Right ventricle myocardium superior (tissue), 1 donor: ENCODE data around the gene VWA8. TPM values are rescaled to one million over a fixed set of nuclear protein-coding genes. Genes with fewer than 3 reads are reported as not detected.

Source experiments
- ATAC-seq: fragments of 200-7000 bp; cut with Tn5 transposase; one replicate; pipeline ENCODE4 v1.9.1; 2020; ENCODE audit warnings: mild to moderate bottlenecking; ENCODE audit not compliant: poor library complexity
- DNase-seq: peaks from one replicate; pipeline ENCODE4 v3.0.0-alpha.2; 2020
- intact Hi-C: fragments of 100-400 bp; cut with DNase I; formaldehyde crosslinking; loops from one replicate; pipeline ENCODE4 v1.11.2; 2022
- long read RNA-seq: library from polyadenylated mRNA; unstranded; transcript quantifications from one replicate; pipeline ENCODE4 v2.0.0, GENCODE V29; 2021
- total RNA-seq: library from RNA; stranded (reverse); fragmentation: NEBNext Ultra II Directional; extraction: Animal tissue kit (Norgen Biotek cat#: 25700); gene quantifications from one replicate; pipeline ENCODE4 v1.2.1, GENCODE V29; 2021
- donor health status: DM: no; HTN: yes; CAD: no; lungs with severe emphysema.

The VWA8 gene
- total RNA-seq = 40.3 TPM
- long read RNA-seq, full-length matches to known transcripts = 8 of 22 reads
- long read RNA-seq, partial matches to known transcripts = 9 of 22 reads
- long read RNA-seq, other reads (novel, unspliced or antisense) = 5 of 22 reads

DNA sequence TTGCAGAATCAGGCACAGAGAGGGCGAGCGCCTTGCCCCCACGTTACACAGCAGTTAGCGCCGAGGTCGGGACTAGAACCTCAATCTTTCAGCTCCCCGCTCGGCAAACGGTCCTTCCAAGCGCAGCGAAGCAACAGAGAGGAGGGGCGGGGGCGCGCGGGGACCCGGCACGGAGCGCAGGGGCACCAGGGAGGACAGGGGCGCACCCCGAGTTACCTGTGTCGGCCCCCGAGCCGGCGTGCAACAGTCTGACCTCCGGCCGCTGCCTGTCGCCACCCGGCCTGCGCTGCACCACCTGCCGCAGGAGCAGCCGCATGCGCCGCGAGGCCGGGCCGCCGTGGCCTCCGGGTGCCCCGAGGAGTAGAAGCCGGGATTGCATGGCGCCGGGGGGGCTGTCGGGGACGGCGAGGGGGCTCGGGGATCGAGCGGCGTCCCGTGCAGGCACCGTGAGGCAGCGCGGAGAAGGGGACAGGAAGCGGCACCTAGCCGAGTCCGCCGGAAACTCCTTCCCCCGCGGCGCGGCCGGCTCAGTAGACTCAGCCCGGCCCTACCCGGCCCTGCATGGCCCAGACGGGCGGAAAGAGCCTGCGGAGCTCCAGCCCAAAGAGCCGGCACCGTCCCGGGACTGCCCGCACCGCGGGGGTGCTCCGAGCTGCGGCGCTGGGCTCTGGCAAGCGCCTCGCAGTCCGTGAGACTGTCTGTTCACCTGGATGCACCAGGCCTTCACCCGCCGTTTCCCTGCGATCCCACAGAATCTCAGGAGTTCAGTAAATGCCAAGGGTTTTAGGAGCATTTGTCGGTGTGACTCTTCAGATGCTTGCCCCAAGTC, at the start of gene VWA8:
VWA8 (minus strand) TSS at position 473 of the 829 bp plus-strand sequence; CDS start at position 379, 94 bp downstream.
- ATAC-seq (peak; percentile 98), DNase-seq (peak; percentile 89)
- intact Hi-C loops = no loop called here

DNA sequence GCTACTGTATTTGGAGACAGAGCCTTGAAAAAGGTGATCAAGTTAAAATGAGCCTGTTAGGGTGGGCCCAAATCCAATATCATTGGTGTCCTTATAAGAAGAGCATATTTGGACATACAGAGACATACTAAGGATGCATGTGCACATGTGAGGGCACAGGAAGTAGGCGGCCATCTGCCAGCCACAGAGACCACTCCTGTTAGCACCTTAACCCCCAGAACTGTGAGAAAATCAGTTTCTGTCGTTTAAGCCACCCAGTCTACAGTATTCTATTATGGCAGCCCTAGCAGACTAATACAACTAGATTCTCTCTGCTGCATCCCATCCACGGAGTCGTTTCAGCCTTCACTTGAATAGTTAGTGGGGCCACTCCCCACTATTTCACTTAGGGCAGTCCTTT, 48.1 kb upstream of the VWA8 start:
- DNase-seq = no peak
- intact Hi-C loops = no loop called here
- ATAC-seq = no peak

DNA sequence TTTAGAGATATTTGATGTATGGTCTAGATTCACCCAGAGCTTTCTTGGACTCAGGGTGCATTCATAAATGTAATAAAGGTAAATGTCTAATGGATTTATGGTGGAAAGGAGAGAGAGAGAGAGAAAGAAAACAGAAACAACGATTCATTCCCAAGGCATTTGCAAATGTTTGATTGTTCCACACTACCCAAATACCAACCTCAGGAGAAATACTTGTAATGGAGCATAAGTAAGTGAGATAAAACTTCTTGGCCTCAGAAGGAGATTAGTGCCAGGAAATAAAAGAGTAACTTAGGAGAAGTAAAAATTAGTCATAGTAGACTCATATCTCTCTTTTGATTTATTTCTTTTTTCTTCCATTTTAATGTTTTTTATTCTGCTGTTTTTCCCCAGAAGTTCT, 46.9 kb upstream of the VWA8 start:
- DNase-seq (no peak), ATAC-seq (no peak)
- intact Hi-C loops = no loop called here

DNA sequence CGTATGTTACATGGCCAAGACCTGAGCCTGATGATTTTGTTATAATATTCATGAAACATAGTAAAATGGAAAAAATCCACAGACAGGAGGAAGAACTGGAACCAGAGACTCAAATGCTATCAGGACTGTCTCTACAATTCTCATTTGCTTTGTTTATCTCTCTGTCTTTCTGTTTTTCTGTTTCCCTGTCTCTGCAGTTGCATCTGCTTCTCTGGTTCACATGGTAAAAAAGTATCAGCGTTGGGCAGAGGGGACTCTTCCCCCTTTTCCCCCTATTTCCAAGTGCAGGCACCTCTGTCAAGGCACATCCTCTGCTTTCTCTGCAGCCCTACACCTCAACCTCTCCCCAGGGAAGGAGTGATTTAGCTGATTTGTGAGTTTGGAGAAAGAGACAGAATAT, 41.2 kb upstream of the VWA8 start:
- DNase-seq = no peak
- ATAC-seq = no peak
- intact Hi-C loops = no loop called here

DNA sequence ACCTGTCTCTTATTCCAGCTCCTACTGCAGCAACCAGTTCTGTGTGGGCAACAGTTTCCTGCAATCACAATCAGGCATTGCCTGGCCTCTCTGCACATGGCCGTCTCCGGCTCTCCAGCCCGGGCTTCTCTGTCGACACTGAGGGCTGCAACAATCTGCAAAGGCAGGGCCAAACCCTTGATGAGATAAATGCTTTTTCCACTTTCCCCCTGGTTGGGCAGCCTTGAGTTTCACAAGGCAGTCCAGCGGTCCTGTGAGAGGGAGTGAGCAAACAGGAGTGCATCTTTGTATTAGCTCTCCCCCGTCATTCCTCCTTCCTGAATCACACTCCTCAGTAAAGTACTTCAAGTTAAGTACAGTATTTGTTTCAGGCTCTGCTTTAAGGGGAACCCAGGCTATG, 40.7 kb upstream of the VWA8 start:
- DNase-seq = no peak
- intact Hi-C loops = no loop called here
- no peak for ATAC-seq

DNA sequence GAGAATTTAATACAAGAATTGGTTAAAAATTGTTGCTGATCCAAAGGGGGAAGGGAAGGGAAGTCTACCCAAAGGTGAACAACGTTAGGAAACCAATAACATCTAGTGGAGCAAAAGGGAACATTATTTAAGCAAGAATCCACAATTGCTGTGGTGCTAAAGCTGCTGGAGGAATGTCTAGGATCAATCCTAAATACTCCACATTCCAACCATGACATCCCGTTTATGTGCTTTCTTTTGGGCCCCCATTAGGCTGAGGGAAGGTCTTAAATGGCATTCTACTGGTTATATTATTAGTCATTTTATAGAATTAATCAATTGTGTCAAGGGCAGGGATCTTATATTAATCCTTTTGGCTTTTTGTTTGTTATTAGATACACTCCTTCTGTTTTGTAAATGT, 39.9 kb upstream of the VWA8 start:
- DNase-seq (no peak), ATAC-seq (no peak)
- intact Hi-C loops = no loop called here

DNA sequence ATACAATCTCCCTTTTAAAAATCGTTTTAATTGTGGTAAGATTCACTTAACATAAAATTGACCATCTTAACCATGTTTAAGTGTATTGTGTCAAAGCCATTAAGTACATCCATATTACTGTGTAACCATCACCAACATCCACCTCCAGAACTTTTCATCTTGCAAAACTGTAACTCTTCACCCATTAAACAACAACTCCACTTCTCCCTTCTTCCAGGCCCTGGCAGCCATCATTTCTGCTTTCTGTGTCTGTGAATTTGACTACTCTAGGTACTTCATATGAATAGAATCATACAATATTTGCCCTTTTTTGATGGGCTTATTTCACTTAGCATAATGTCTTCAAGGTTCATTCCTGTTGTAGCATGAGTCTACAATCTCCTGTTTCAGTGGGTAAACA, 36.5 kb upstream of the VWA8 start:
- DNase-seq (no peak), ATAC-seq (no peak)
- intact Hi-C loops = no loop called here

DNA sequence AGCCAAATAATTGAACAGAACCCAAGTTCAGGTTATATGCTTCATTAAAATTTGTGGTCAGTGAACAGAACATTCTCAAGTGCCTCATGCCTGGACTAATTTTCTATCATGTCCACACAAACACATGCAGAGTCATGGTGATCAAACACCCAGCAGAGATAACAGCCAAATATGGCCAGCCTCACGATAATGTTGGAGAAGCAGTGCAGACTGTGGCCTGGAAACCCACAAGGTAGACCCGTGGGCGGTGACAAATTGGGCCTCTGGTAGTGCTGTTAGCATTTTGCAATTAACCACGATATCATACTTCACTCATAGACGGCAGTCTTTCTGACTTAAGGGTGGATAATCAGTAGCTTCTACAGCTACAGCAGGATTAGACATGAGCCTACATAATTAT, 35.0 kb upstream of the VWA8 start:
- intact Hi-C loops = no loop called here
- DNase-seq (no peak), ATAC-seq (peak; percentile 70)

DNA sequence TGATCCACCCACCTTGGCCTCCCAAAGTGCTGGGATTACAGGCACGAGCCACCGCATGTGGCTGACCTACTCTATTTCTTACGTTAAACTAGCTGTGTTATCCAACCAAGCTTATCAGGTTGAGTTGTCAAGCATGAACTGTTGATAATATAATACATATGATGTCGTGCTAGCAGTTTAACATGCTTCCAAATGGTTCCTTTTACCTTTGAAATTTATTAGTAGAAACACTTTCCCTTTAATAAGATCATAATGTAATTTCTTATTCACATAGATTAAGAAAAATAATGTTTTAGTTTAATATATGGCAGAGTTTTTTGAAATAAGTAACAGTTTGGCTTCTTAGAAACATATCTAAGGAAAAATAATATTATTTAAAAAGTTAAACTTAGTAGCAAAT, 34.4 kb upstream of the VWA8 start:
- ATAC-seq (no peak), DNase-seq (no peak)
- intact Hi-C loops = no loop called here

DNA sequence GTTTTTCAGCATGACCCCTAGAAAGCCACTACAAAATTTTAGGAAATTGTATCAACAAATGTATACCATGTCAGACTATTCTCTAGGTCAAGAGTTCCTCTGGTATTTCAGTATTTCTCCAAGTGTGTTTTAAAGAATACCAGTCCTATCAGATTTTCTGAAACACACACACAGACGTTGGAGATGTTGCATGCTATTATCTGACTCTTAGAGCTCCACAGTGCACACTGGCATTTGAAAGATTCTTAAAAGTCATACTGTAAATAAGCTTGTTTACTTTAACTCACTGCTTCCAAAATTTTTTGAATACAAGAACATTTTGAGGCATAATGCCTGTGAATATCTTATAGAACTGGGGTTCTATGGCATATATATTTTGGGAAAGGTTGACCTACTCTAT, 33.8 kb upstream of the VWA8 start:
- no peak for DNase-seq
- no peak for ATAC-seq
- intact Hi-C loops = no loop called here

DNA sequence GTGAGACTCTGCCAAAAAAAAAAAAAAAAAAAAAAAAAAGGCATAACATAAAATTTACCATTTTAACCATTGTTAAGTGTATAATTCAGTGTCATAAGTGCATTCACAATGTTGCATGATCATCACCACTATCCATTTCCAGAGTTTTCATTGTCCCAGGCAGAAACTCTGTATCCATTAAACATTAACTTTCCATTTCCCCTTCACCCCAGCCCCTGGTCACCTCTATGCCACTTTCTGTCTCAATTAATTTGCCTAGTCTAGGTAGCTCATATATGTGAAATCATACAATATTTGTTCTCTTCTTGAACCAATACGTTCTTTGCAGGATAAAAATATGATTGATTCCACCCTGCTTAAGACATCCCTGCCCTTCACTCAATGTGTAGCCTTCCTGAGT, 31.0 kb upstream of the VWA8 start:
- intact Hi-C loops = no loop called here
- ATAC-seq = no peak
- DNase-seq = no peak

DNA sequence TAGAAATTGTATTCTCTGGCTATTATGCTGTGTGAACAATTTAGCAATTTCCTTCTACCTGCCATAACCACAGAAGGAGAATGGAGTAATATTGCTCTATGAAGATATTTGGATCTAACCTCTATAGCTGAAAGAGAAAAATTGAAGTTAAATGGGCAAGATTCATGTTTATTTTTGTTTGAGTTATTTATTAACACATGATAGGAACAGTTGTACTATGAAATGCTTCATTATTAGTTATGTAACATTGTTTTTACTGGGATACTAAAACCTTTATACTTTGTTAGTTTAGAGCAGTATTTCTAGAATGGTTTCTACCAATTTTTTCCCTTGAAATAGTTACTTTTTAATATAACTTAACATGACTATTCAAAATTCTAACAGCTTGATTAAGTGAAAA, 27.3 kb upstream of the VWA8 start:
- DNase-seq (no peak), ATAC-seq (no peak)
- intact Hi-C loops = no loop called here

DNA sequence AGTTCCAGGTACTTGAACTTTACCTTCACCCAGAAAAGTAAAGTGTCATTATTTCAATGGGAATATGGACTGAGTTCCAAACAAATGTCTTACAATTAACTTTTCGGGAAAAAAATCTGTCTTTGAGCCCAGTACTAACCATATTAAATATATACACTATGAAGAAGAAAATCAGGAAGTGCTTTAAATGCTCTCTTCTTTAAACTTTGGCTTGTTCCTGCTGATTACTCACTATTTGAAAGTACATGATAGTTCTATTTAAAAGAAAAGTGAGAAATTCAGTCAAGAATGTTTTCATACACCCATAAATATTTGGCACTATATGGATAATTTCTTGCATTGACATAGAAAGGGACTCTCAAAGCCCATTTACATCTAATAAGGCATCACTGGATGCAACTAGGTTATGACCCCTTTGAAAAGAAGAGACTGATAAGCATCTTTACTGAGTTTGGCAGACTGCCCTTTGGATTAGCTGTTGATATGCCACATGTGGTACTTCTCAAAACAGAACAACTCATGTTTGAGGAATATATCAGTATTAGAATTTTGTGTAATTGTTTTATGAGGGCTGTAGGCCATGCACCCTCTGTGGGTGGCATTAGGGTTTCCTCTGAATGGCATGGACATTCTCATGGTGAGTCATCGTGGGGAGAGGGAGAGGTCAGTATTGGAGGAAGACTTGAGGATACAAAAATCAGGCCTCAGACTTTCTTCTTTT, 25.0 kb upstream of the VWA8 start:
- DNase-seq = no peak
- no peak for ATAC-seq
- intact Hi-C loops = no loop called here

DNA sequence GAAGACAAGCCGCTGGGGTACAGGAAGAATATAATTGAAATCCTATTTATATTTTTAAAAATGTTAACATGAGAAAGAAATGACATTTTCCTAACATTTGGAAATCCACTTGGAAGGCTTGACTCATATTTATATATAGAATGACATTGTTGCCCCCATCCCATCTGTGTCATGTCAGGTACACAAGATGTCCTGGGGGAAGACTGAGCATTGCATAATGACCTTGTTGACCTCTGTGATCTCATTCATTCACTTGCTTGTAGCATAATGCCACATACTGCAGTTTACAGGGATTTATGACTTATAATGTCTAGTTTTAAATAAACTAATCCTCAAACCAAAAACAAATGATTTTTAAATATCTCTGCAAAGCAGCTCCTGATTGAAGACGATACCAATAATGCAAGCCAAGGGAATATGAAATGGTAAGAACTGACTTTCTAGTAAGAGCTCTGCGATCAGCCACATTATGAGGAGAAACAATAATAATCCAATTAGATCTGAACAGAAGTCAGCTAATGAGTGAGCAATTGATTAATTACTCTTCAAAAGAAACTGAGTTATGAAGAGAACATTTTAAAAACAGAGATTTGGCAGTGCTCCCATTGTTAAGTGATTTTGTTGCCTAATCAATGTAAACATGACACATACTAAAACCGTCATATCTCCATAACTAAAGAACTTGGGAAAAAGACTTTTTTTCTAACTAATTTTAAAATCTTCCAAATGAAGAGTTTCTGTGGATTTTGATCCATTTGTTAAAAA, 21.2 kb upstream of the VWA8 start:
- no peak for ATAC-seq
- intact Hi-C loops = no loop called here
- DNase-seq = no peak

DNA sequence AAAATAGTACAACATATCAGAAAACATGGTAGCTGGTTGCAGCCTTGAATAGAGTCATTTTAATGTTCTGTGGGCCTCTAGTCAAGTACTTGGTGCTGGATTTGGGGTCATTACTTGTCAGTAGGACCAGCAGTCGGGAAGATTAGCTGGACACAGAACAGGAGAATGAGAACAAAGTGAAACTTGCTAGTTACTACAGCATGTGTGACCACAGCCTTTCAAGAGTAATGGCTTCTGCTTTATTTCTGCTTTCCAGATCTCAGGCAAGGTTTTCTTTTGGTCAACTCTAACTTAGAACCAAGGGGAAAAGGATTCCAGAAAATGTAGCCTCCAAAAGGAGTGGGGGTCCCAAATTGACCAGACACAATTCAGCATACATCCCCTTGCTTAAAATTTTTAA, 17.1 kb upstream of the VWA8 start:
- DNase-seq (no peak), ATAC-seq (no peak)
- intact Hi-C loops = no loop called here

DNA sequence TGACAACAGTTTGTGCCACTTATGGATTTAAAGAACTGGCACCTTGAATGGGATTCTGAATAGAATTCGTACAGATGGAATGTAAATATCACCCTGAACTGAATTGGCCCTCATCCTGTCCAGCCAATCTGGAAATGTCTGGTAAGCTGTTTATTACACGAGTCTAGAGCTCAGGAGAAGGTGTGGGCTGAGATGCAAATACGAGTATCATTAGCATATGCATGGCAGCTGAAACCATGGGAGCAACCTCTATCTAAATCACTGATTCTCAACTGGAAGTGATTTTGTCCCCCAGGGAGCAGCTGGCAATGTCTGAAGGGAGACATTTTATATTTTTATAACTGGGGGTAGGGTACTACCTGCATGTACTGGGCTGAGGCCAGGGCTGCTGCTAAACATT, 15.6 kb upstream of the VWA8 start:
- ATAC-seq = no peak
- intact Hi-C loops = no loop called here
- no peak for DNase-seq

DNA sequence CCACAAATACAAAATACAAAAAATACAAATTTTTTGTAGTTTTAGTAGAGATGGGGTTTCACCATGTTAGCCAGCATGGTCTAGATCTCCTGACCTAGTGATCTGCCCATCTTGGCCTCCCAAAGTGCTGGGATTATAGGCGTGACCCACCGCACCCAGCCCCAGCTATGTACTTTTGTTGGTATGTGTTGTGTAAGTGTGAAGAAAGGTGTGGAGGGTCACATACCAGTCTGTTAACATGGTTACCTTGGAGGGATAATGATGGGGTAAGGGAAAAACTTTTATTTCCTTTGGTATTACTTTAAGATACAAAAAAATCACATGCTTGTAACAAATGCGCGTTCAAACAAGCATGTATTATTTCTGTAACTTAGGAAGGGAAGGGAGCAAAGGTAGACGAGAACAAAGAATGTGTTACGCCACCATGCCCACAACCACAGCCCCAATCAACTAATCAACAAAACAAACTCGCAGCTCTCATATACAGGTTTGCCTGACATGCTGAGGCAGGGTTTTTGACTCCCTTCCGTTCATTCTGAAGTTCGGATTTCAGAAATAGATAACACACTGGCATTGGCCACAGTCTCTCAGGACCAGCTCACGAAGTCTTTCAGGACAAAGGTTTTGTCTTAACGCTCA, 13.5 kb upstream of the VWA8 start:
- intact Hi-C loops = no loop called here
- DNase-seq = no peak
- no peak for ATAC-seq

DNA sequence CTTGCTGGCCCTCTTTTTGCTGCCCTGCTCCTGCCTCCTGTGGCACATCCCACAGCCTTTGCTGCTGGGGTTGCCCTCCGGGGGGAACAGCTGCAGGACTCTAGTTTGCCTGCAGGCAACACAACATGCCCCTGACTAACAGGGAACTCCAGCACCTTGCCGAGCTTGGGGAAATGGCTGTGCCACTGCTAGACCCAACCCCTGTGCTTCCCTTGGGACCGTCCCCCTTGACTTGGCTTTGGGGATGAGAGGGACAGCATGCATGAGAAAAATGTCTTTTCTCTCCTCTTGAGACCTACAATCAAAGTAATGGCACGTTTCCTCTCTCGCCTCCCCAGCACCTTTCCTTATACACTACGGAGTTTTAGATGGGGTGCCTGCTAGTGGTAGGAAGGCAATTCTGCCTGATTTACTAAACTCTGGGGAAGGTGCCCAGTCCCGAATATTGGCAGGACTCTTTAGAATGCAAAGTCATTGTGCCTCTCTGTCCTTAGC, 12.4 kb upstream of the VWA8 start:
- intact Hi-C loops = no loop called here
- DNase-seq = no peak
- peak; percentile 87 for ATAC-seq

DNA sequence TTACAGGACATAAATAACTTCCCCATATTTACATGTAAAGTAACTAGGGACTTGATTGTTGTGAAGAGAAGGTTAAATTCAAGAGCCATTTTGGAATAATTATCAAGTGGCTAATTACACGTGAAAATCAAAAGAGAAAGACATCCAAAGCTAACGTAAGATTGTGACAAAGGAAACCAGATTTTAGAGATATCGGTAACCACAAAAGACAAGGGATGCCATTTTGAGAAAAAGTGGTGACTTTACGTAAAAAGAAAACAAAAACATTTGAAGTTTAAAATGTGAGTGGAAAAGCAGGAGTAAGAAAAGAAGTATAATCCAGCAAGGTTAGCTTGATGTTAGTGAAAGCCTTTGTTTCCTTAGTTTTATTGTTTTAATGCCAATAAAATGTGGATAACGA, 10.9 kb upstream of the VWA8 start:
- ATAC-seq (no peak), DNase-seq (no peak)
- intact Hi-C loops = no loop called here
